Posterior cingulate gyrus (tissue), 11 donors: ENCODE results near the gene FASN.

Source experiments
- DNase-seq, 10 donors: peaks; one replicate each; pipeline versions ENCODE4 v3.0.0 to v3.0.0-alpha.2; 2020 to 2021; ENCODE audit warnings: mixed read lengths in 3 of 10
- intact Hi-C: fragments of 100-400 bp; cut with DNase I; formaldehyde crosslinking; loops from one replicate; pipeline ENCODE4 v1.15.1; 2023

Gene FASN

DNA sequence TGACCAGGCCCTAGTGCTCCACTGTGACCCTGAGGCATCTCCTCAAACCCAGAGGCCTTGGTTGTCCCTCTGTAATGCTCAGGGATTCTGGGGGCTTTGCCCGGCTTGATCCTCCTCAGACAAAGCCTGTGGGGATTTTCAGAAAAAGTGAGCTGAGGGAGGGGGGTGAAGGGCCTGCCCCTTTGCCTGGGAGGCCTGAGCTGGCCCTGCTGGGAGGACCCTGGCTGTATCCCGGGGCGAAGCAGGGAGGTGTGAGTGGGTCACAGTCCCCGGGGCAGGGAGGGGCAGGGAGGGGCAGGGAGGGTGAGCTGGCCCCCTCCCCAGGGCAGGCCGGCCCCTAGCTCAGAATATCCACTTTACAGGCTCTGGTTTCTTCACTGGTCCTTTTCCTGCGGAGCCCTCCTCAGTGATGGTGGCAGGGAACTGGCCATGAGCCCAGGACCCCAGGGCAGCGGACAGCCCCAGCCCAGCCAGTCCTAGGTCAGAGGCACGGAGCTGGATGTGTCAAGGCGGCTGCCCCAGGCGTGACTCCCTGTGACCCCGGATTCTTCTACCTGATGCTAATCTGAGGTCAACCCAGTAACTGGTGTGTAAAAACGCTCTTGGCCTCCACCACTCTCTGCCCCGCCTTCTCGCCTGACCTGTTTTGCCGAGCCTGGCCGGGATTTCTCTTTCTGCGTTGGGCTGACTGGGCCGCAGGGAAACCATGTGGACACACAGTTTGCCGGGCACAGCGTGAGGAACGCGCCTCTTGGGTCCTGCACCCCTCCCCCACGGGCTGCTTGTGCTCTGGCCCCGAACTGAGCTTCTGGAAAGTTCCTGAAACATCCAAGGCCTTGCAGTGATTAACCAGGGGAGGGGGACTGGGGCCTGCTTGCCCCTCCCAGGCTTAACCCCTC is 5.8 kb upstream of the FASN start:
- intact Hi-C loops, result no loop called here
- DNase-seq, result peak in 2 of 10 donors; percentile 55 to 84

DNA sequence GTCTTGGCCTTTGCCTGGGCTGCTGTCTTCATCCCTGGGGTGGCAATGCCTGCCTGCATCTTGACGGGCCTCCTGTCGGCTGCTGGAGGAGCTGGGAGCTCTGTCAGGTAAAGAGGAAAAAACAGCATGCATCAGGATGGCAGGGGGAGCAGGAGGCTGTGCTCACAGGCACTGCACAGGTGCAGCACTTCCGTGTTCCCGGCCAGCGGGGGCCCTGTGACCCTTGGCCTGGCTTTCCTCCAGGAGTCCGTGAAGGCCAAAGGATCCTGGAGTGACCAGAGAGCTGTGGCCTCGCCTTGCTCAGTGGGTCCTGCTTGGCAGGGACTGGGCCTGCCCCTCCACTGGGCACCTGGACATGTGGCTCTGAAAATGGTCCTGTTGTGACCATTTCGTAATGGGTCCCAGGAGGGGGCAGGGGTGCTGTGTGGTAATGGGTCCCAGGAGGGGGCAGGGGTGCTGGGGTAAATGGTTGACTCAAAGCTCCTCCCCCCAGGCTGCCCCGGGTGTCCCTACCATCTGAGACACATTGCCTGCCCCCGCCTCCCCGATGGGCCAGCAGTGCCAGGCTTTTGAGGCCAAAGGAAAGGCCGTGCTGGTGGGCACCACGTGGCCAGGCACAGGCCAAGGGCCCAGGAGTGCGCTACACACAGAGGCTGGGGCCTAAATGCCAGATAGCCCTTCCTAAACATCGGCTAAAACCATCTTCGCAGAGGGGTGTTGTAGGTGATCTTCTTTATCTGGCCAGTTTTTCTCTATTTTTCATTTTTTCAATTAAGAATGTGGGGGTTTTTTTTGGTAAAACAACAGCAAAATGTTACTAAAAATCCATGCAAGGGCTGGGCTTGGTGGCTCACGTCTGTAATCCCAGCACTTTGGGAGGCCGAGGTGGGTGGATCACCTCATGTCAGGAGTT is 4.0 kb upstream of the FASN start:
- intact Hi-C loops, result no loop called here
- peak in 1 of 10 donors; percentile 81 for DNase-seq

DNA sequence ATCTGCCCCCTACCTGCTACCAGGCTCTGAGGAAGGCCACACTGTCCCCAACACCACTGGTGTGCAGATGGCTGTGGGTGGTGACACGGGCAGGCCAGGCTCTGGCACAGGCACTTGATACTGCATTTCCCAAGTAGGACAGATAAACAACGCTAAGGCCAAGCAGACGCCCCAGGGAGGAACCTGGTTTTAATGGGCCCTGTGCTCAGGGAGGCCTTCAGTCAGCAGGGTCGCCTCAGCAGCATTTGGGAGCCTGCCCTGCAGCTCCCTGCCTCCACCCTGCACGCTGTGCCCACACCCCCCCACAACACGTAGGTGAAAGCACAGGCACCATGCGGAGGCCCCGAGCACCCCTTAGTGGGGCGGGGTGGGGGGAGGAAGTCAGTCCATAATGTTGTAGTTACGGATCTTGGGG is 3.3 kb upstream of the FASN start:
- intact Hi-C loops, result no loop called here
- no peak for DNase-seq

DNA sequence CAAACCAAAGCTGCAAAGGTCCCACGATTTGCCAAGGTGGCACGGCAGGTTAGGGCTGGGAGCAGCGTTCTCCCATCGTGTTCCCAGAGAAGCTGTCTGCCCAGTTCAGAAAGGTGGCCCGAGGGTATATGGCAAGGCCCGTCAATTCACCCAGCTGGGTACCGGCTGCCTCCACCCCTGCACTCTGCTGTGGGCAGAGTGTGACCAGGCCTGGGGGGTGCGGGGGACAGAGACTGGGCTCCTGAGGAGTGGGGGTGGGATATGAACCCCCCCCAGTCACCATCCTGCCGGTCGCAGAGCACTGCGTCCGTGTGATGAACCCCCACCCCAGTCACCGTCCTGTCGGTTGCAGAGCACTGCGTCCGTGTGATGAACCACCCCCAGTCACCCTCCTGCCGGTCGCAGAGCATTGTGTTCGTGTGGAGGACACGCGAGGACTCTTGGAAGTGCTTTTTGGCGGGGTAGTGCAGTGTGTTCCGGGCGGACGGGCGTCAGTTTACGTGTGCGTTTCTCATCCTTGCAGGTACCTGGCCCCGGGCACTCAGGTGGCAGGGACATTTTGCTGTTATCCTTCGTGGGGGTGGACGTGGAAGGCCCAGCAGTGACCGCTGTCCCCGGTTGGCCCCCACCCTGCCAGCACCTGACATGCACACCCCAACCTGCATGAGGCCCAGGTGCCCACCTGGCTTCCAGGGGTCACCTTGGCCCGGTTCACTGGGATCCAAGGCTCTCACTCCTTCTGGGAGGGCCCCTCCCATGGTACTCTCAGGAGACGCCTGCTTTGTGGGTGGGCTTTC is 2.7 kb upstream of the FASN start:
- no peak for DNase-seq
- intact Hi-C loops, result no loop called here

DNA sequence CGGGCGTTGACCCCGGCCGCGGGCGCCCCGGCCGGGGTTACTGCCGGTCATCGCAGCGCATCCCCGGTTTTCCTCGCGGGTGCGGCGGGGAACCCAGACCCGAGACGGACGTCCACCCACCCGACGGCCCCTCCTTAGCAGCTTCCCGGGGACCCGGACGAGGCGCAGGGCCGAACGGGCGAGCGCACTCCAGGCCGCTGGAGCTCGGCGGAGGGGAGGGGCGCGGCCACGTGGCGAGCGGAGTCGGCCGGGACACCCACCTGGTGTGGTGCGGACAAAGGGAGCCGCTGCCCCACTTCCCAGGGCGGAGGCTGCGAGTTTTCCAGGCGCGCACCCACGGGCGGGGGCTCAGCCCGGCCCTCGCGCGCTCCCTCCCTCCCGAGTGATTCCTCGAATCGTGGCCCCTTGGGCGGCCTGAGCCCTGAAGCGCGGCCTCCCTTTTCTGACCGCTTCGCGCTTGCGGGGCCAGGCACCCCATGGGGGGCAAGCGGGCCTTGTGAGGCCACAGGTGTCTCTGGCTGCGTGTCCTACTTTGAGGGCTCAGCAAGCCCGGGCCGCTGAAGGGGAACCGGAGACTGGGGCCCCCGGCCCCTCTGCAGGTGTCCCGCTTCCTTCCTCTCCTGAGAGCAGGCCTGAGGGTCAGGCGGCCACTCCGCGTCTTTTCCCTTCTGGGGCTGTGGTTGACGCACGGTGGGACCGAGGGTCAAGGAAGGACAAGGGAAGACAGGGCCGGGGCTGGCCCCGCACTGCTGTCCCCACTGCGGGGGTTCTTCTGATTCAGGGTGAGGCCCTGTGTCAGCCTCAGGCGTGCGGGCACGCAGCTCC is 1.1 kb upstream of the FASN start:
- intact Hi-C loops, result loop anchor here (5.0 kb wide), 3 partner anchors 42 to 67 kb away; partner anchors contain the start of gene RAC3
- DNase-seq, result peak in 2 of 10 donors; percentile 77 to 91

DNA sequence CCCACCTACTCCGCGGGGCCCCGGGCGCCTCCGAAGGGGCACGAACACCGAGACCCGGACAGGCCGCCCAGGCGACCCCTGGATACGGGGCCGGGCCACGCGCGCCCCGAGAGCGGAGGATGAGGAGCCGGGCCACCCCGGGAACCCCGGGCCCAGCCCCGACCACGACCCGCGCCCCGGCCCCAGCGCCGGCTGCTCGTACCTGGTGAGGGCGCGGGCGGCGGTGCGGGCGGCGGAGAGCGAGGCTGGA is 192 bp downstream of the FASN start:
- intact Hi-C loops, result loop anchor here (5.0 kb wide), 3 partner anchors 41 to 66 kb away; partner anchors contain the start of gene RAC3
- no peak for DNase-seq

DNA sequence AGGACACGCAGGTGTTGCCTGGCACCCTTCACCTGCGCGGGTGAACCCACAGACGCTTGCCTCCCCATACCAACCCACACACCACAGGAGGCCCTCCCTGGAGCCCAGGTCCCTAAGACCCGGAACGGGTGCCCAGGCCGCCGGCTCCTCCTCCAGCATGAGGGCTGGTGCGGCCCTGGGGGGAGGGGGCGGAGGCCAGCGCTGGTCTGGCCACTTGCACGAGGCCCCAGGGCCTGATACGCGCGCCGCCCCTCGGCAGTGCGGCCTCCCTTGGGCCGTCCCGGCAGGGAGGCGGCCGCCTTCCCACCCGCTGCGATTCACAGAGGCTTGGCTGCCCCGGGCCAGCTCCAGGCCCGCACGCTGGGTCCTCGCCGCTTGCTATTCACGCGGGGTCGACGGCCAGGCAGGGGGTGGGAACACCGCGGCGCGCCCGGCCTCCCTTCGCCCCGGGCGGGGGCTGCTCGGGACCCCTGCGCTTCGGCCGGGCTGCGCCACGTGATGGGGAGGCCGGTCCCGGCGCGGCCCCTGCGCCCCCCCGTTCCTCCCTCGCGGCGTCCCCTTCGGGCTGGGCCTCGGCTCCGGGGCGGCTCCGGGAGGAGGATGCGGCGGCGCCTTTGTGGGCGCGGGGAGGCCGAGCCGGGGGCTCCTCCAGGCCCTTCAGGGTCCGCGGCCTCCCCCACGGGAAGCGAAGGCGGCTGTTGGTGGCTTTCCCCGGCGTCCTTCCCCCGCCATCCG is 685 bp downstream of the FASN start:
- intact Hi-C loops, result loop anchor here (5.0 kb wide), 3 partner anchors 40 to 65 kb away; partner anchors contain the start of gene RAC3
- peak in 1 of 10 donors; percentile 38 for DNase-seq

DNA sequence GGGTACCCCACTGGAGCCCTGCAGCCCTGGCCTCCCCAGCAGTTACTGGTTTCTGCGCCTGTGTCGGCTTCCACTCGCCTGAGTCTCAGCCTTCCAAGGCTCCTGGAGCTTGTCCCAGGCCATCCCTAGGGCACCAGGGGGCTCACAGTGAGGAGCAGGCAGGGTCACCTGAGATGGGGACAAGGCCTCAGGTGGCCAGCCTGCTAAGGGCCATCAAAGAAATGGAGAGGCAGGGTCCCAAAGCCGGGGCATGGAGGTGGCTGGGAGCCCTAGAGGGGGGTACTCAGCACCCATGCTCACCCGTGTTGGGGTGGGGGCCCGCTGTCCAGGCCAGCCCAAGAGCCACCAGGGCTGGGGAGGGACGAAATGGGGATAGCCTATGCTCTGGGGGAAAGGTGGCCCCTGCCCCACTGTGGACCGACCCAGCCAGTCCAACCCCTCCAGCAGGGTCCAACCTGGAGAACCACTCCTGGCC is 1.3 kb downstream of the FASN start:
- intact Hi-C loops, result loop anchor here (5.0 kb wide), 3 partner anchors 39 to 64 kb away; partner anchors contain the start of gene RAC3
- DNase-seq, result no peak

DNA sequence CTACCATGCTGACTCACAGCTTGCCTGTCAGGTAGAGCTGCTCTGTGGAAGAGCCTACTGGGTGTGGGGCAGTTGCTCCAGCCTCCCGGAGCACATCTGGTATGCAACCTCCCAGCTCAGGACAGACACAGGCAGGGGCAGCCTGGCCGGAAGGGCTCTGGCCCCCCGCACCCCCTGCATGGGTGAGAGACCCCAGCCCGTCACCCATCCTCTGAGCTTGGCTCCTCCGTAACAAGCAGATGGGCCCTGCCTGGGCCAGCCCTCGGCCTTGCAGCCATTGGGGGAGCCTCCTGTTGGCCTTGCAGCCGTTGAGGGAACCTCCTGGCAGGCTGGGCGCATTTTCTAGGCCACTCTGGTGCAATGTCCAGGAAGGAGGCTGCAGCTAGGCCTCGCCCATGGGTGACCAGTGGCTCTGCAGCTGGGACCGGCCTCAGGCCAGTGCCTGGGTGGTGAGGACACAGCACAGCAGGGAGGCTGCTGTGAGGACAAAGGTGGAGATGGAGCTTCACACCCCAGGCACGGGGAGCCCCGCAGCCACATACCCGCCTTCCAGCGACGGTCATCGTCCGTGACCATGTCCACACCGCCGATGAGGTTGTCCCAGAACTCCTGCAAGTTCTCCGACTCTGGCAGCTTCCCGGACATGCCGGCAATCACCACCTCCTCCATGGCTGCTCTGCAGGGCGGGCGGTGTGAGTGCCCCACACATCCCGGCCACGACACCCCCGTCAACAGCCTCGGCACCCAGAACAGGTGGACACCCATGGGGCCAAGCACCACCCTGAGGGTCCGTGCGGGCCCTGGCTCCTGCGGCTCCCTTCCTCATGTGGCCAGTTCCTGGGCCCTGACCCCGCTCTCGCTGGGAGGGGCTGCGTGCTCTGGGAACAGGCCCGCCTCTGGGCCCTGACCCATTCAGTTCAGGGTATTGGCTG is 2.0 kb downstream of the FASN start:
- DNase-seq, result no peak
- intact Hi-C loops, result loop anchor here (5.0 kb wide), 3 partner anchors 39 to 64 kb away; partner anchors contain the start of gene RAC3

DNA sequence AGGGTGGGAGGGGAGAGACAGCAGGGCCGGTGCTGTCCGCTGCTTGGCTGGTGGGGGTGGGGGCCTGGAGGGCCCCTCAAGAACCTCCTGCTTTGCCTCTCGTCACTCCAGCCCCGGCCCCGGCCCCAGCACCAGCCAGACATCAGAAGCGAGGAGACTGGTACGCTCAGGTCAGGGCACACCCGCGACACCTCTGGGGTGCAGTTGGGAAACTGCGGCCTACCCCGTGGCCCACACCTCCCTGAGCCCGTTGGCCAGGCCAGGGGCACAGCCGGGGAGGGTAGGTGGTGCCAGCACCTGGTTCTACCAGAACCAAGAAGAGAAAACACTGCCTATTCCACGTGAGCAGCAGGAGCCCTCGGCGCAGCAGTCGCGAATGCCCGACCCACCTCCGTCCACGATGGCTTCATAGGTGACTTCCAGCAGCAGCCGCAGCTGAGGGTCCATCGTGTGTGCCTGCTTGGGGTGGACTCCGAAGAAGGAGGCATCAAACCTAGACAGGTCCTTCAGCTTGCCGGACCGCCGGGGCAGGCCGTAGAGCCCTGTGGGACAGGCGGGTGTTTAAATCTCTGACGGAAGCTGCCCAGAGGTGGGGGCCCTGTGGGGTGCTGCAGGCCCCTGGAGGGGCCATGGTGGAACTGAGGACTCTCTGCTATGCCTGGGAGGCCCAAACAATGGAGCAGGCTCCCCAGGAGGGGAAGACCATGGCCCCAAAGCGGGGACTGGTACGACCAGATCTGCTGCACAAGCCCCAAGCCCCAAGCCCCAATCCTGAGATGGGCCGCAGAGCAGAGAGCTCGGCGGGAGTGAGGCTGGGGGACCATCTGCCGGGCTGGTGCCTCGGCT is 2.9 kb downstream of the FASN start:
- no peak for DNase-seq
- intact Hi-C loops, result loop anchor here (5.0 kb wide), 3 partner anchors 38 to 63 kb away; partner anchors contain the start of gene RAC3

DNA sequence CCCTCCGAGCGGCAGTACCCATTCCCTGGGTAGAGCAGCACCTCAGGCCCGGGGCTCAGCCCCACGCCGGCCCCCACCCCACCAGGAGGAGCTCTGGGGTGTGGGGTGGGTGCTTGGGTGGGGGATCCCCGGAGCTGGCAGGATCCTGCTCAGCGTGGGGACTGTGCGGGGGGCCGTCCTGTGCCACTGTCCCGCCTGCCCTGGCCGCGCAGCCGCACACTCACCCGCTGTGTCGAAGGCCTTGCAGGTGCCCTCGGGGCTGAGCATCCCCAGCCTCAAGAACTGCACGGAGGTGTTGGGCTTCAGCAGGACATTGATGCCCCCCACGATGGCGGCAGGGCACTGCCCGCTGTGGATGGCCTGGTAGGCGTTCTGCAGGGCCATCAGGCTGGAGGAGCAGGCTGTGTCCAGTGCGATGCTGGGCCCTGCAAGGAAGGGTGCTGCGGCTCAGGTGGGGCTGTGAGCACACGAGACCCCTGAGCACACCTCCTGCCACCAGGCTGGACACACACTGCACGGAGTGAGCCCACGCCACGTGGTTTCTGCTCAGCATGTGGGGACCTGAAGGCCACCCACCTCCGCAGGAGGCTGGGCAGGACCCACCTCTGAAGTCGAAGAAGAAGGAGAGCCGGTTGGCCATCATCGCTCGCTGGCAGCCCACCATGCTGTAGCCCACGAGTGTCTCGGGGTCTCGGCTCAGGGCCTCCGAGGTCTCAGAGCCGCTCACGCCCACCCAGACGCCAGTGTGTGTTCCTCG is 4.9 kb downstream of the FASN start:
- intact Hi-C loops, result no loop called here
- DNase-seq, result peak in 1 of 10 donors; percentile 71

DNA sequence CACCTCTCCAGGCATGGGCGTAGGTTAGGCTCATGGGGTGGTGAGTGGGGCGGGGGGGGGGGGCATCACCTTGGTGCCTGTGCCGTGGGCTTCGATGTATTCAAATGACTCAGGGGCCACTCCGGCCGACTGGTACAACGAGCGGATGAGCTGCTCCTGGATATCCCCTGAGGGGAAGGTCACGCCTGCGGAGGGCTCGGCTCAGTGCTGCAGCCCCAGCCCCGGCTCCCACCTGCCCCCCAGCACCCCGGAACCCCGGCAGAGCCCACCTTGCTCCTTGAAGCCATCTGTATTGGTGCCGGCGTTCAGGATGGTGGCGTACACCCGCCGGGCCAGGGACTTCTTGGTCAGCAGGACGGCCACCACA is 5.4 kb downstream of the FASN start:
- intact Hi-C loops, result no loop called here
- peak in 1 of 10 donors; percentile 70 for DNase-seq

DNA sequence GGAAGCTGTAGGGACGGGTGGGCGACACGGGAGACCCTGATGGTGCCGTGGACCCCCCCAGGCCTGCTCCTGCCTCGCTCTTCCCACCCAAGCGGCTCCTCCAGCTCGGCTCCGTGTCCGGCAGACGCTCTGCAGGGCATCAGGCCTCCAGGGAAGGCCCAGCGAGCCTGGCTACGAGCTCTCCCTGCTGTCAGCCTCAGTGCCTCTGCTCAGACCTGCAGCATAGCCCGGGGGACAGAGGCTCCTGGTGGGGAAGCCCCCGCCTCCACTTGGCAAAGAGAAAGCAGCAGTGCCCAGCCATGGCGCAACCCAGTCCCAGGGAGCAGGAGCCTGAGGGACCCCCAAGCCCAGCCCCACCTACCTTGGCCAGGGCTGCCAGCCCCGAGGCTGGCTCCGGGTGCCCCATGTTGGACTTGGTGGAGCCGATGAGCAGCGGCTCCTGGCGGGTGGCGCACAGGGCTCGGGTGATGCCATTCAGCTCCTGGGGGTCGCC is 5.9 kb downstream of the FASN start:
- intact Hi-C loops, result no loop called here
- peak in 1 of 10 donors; percentile 68 for DNase-seq

DNA sequence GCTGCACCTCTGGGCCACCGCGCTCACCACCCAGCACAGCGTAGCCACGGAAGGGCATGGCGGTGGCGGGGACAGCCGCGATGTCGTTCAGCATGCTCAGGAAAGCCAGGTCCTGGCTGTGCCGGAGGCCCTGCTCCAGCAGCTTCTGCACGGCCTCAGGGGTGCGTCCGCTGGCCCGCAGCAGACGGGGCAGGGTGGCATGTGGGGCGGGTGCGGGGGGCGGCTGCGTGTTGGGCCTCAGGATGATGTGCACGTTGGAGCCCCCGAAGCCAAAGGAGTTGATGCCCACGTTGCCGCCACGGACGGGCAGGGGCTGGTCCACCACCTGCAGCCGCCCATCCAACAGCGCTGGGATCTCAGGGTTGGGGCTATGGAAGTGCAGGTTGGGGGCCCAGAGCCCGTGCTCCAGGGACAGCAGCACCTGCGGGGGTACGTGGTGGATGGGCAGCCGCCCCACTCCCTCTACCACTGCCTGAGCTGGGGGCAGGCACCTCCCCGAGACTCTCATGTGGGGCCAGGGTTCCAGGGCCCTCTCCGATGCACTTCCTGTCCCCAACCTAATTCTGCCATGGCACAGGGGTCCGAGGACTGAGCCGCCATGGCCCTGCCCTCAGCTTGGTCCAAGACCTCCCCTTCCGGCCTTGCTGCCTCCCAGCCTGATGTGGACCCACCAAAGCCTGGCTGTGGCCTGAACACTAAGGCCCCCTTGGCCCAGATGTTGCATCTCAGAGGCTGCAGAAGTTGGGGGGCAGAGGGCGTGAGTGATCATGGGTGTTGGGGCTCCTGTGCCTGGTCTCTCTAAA is 6.6 kb downstream of the FASN start:
- peak in 1 of 10 donors; percentile 79 for DNase-seq

More for the DNA sequence above, 6.6 kb downstream of the FASN start:
- intact Hi-C loops, result no loop called here
